ENCODE measurements around the gene ZBTB46.

Gene ZBTB46

DNA sequence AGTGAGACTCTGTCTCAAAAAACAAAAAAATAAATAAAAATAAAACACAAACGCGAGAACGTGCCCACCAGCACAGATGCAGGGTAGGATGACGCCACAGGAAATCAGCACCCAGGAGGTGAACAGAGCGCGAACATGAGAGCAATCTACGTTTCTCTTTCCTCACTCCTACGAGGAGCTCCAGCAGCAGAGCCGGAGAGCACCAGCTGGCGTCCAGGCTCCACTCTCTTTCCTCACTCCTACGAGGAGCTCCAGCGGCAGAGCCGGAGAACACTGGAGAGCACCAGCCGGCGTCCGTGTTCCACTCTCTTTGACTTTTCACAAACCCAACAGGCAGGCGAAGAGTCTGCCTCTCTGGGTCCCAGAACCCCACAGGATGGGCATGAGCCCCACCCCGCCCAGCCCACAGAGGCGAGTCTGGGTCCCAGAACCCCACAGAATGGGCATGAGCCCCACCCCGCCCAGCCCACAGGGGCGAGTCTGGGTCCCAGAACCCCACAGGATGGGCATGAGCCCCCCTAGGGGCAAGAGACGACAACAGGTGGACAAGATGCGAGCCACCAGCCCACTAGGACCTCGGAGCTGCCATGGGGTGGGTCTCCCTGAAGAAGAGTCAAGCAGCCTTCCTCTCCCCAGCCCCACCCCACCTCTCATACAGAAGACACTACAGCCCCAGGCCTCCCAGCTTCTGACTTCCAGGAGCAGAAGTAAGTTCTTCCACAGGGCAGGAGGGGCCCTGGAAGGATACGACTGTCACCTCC is 20.2 kb downstream of the ZBTB46 start:
- H3K4me3 ChIP-seq = no peak overlapping the region
- DNase-seq (ENCODE audit: low spot score) = no peak
- TF ChIP-seq, protein P1, sequence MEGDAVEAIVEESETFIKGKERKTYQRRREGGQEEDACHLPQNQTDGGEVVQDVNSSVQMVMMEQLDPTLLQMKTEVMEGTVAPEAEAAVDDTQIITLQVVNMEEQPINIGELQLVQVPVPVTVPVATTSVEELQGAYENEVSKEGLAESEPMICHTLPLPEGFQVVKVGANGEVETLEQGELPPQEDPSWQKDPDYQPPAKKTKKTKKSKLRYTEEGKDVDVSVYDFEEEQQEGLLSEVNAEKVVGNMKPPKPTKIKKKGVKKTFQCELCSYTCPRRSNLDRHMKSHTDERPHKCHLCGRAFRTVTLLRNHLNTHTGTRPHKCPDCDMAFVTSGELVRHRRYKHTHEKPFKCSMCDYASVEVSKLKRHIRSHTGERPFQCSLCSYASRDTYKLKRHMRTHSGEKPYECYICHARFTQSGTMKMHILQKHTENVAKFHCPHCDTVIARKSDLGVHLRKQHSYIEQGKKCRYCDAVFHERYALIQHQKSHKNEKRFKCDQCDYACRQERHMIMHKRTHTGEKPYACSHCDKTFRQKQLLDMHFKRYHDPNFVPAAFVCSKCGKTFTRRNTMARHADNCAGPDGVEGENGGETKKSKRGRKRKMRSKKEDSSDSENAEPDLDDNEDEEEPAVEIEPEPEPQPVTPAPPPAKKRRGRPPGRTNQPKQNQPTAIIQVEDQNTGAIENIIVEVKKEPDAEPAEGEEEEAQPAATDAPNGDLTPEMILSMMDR (IDR thresholded peaks at IDR 0.05) = no peak
- no peak overlapping the region for H3K27ac ChIP-seq

- no peak for DNase-seq (ENCODE audit: low spot score)
- Histone ChIP-seq H3K27ac (no peak overlapping the region), H3K4me3 (no peak overlapping the region)
- TF ChIP-seq, protein P1 (IDR thresholded peaks at IDR 0.05) = no peak
Observed at GRCh38 chr20:63809856-63810255, 21.2 kb downstream of the ZBTB46 start.

DNA sequence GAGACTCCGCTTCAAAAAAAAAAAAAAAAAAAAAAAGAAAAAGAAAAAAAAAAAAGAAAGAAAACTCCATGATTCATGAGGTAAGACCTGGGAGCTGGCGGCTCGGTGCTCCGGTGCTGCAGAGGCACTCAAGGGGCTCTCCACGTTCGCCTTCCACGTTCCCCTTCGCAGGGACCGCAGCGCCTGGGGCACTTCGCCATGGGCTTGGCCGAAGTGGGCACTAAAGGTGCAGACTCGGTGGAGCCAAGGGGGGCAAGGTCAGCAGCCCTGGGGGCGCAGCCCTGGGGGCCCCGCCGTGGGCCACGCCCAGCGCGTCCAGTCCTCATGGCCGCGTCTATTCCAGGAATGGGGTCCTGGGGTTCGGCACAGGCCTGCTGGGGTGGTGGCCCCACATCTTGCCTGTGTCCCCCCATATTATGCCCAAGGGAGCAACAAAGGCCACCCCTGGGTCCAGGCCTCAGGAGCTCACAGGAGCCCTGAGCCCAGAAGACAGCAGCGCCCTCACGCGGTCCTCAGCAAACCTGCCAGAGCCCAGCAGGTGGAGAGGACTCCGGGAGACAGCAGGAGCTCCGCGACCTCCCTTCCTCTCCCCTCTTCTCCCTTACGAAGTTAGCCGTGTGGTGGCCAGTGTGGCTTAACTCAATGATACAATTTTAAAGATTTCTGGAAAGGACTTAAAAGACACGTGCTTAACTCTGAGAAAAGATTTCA is 21.9 kb downstream of the ZBTB46 start:
- no peak for DNase-seq (ENCODE audit: low spot score)
- Histone ChIP-seq H3K4me3 (no peak overlapping the region), H3K27ac (no peak overlapping the region)
- TF ChIP-seq, protein P1 (IDR thresholded peaks at IDR 0.05) = no peak

GRCh38 chr20:63808145-63808724 is 22.8 kb downstream of the ZBTB46 start:
- no peak for DNase-seq (ENCODE audit: low spot score)
- TF ChIP-seq, protein P1 (IDR thresholded peaks at IDR 0.05) = no peak
- Histone ChIP-seq H3K27ac (no peak overlapping the region), H3K4me3 (no peak overlapping the region)

- DNase-seq (ENCODE audit: low spot score) = no peak
- TF ChIP-seq, protein P1 (IDR thresholded peaks at IDR 0.05) = no peak
- H3K27ac ChIP-seq = no peak overlapping the region
- H3K4me3 ChIP-seq = no peak overlapping the region
Observed at GRCh38 chr20:63807654-63808053, 23.4 kb downstream of the ZBTB46 start.

GRCh38 chr20:63804308-63804636 is 26.8 kb downstream of the ZBTB46 start:
- TF ChIP-seq, protein P1 (IDR thresholded peaks at IDR 0.05) = no peak
- Histone ChIP-seq H3K4me3 (no peak overlapping the region), H3K27ac (peak overlapping the region in 1 of 2 donors; percentile 59)
- DNase-seq (ENCODE audit: low spot score) = no peak
